Measurements from ENCODE around the gene MEP1B.

MEP1B gene

GRCh38 chr18:32249147-32249929 is 59.5 kb downstream of the MEP1B start:
- Histone ChIP-seq H3K4me3 (ENCODE audit: low read depth, low read length) (no peak overlapping the region), H3K27me3 (ENCODE audit: control insufficient read depth, insufficient read depth, low read length) (no peaks in the 10 kb centered on the region), H3K4me1 (ENCODE audit: control insufficient read depth, insufficient read depth, low read length) (peaks cover 13% of the 10 kb centered on the region), H3K9ac (ENCODE audit: low read depth, low read length) (no peak overlapping the region), H3K36me3 (ENCODE audit: control insufficient read depth, insufficient read depth, low read length) (no peaks in the 10 kb centered on the region), H3K27ac (ENCODE audit: low read depth, low read length) (no peak overlapping the region), H3K9me3 (ENCODE audit: control insufficient read depth, insufficient read depth, low read length) (no peaks in the 10 kb centered on the region)

GRCh38 chr18:32251466-32251865 is 61.6 kb downstream of the MEP1B start:
- peaks cover 13% of the 10 kb centered on the region for H3K4me1 ChIP-seq (ENCODE audit: control insufficient read depth, insufficient read depth, low read length)
- no peaks in the 10 kb centered on the region for H3K27me3 ChIP-seq (ENCODE audit: control insufficient read depth, insufficient read depth, low read length)
- H3K9me3 ChIP-seq (ENCODE audit: control insufficient read depth, insufficient read depth, low read length) = no peaks in the 10 kb centered on the region
- H3K36me3 ChIP-seq (ENCODE audit: control insufficient read depth, insufficient read depth, low read length) = no peaks in the 10 kb centered on the region
- H3K27ac ChIP-seq (ENCODE audit: low read depth, low read length) = no peak overlapping the region
- H3K9ac ChIP-seq (ENCODE audit: low read depth, low read length) = no peak overlapping the region
- no peak overlapping the region for H3K4me3 ChIP-seq (ENCODE audit: low read depth, low read length)

GRCh38 chr18:32252141-32252860 is 62.5 kb downstream of the MEP1B start:
- Histone ChIP-seq H3K4me3 (ENCODE audit: low read depth, low read length) (no peak overlapping the region), H3K27ac (ENCODE audit: low read depth, low read length) (no peak overlapping the region), H3K9me3 (ENCODE audit: control insufficient read depth, insufficient read depth, low read length) (no peaks in the 10 kb centered on the region), H3K36me3 (ENCODE audit: control insufficient read depth, insufficient read depth, low read length) (no peaks in the 10 kb centered on the region), H3K4me1 (ENCODE audit: control insufficient read depth, insufficient read depth, low read length) (peaks cover 13% of the 10 kb centered on the region), H3K9ac (ENCODE audit: low read depth, low read length) (no peak overlapping the region), H3K27me3 (ENCODE audit: control insufficient read depth, insufficient read depth, low read length) (no peaks in the 10 kb centered on the region)

- Histone ChIP-seq H3K4me3 (ENCODE audit: low read depth, low read length) (no peak overlapping the region), H3K36me3 (ENCODE audit: control insufficient read depth, insufficient read depth, low read length) (no peaks in the 10 kb centered on the region), H3K9me3 (ENCODE audit: control insufficient read depth, insufficient read depth, low read length) (no peaks in the 10 kb centered on the region), H3K27me3 (ENCODE audit: control insufficient read depth, insufficient read depth, low read length) (no peaks in the 10 kb centered on the region), H3K4me1 (ENCODE audit: control insufficient read depth, insufficient read depth, low read length) (peaks cover 13% of the 10 kb centered on the region), H3K27ac (ENCODE audit: low read depth, low read length) (no peak overlapping the region), H3K9ac (ENCODE audit: low read depth, low read length) (no peak overlapping the region)
These were observed 65.7 kb downstream of the MEP1B start for GRCh38 chr18:32255570-32255969.

- Histone ChIP-seq H3K9ac (ENCODE audit: low read depth, low read length) (no peak overlapping the region), H3K36me3 (ENCODE audit: control insufficient read depth, insufficient read depth, low read length) (no peaks in the 10 kb centered on the region), H3K4me1 (ENCODE audit: control insufficient read depth, insufficient read depth, low read length) (peaks cover 6% of the 10 kb centered on the region; the same call in 1 of the 2 replicates), H3K27me3 (ENCODE audit: control insufficient read depth, insufficient read depth, low read length) (no peaks in the 10 kb centered on the region), H3K4me3 (ENCODE audit: low read depth, low read length) (no peak overlapping the region), H3K9me3 (ENCODE audit: control insufficient read depth, insufficient read depth, low read length) (no peaks in the 10 kb centered on the region), H3K27ac (ENCODE audit: low read depth, low read length) (no peak overlapping the region)
These were observed 67.4 kb downstream of the MEP1B start for GRCh38 chr18:32257084-32257785.

- Histone ChIP-seq H3K4me1 (ENCODE audit: control insufficient read depth, insufficient read depth, low read length) (no peaks in the 10 kb centered on the region), H3K4me3 (ENCODE audit: low read depth, low read length) (no peak overlapping the region), H3K9ac (ENCODE audit: low read depth, low read length) (no peak overlapping the region), H3K27ac (ENCODE audit: low read depth, low read length) (no peak overlapping the region), H3K9me3 (ENCODE audit: control insufficient read depth, insufficient read depth, low read length) (no peaks in the 10 kb centered on the region), H3K27me3 (ENCODE audit: control insufficient read depth, insufficient read depth, low read length) (no peaks in the 10 kb centered on the region), H3K36me3 (ENCODE audit: control insufficient read depth, insufficient read depth, low read length) (no peaks in the 10 kb centered on the region)
These were observed 68.3 kb downstream of the MEP1B start for GRCh38 chr18:32258148-32258547.

GRCh38 chr18:32258558-32259204 is 68.8 kb downstream of the MEP1B start:
- Histone ChIP-seq H3K4me3 (ENCODE audit: low read depth, low read length) (no peak overlapping the region), H3K27me3 (ENCODE audit: control insufficient read depth, insufficient read depth, low read length) (no peaks in the 10 kb centered on the region), H3K9ac (ENCODE audit: low read depth, low read length) (no peak overlapping the region), H3K36me3 (ENCODE audit: control insufficient read depth, insufficient read depth, low read length) (no peaks in the 10 kb centered on the region), H3K9me3 (ENCODE audit: control insufficient read depth, insufficient read depth, low read length) (no peaks in the 10 kb centered on the region), H3K27ac (ENCODE audit: low read depth, low read length) (no peak overlapping the region), H3K4me1 (ENCODE audit: control insufficient read depth, insufficient read depth, low read length) (no peaks in the 10 kb centered on the region)

GRCh38 chr18:32259553-32259952 is 69.7 kb downstream of the MEP1B start:
- Histone ChIP-seq H3K27ac (ENCODE audit: low read depth, low read length) (no peak overlapping the region), H3K9me3 (ENCODE audit: control insufficient read depth, insufficient read depth, low read length) (no peaks in the 10 kb centered on the region), H3K9ac (ENCODE audit: low read depth, low read length) (no peak overlapping the region), H3K4me3 (ENCODE audit: low read depth, low read length) (no peak overlapping the region), H3K4me1 (ENCODE audit: control insufficient read depth, insufficient read depth, low read length) (no peaks in the 10 kb centered on the region), H3K36me3 (ENCODE audit: control insufficient read depth, insufficient read depth, low read length) (no peaks in the 10 kb centered on the region), H3K27me3 (ENCODE audit: control insufficient read depth, insufficient read depth, low read length) (no peaks in the 10 kb centered on the region)

- Histone ChIP-seq H3K36me3 (ENCODE audit: control insufficient read depth, insufficient read depth, low read length) (no peaks in the 10 kb centered on the region), H3K4me3 (ENCODE audit: low read depth, low read length) (no peak overlapping the region), H3K9me3 (ENCODE audit: control insufficient read depth, insufficient read depth, low read length) (no peaks in the 10 kb centered on the region), H3K27me3 (ENCODE audit: control insufficient read depth, insufficient read depth, low read length) (no peaks in the 10 kb centered on the region), H3K27ac (ENCODE audit: low read depth, low read length) (no peak overlapping the region), H3K4me1 (ENCODE audit: control insufficient read depth, insufficient read depth, low read length) (no peaks in the 10 kb centered on the region), H3K9ac (ENCODE audit: low read depth, low read length) (no peak overlapping the region)
These were observed 71.2 kb downstream of the MEP1B start for GRCh38 chr18:32261003-32261402.

GRCh38 chr18:32262092-32262491 is 72.3 kb downstream of the MEP1B start:
- H3K27me3 ChIP-seq (ENCODE audit: control insufficient read depth, insufficient read depth, low read length) = no peaks in the 10 kb centered on the region
- no peaks in the 10 kb centered on the region for H3K4me1 ChIP-seq (ENCODE audit: control insufficient read depth, insufficient read depth, low read length)
- no peaks in the 10 kb centered on the region for H3K36me3 ChIP-seq (ENCODE audit: control insufficient read depth, insufficient read depth, low read length)
- H3K9ac ChIP-seq (ENCODE audit: low read depth, low read length) = no peak overlapping the region
- no peak overlapping the region for H3K4me3 ChIP-seq (ENCODE audit: low read depth, low read length)
- H3K27ac ChIP-seq (ENCODE audit: low read depth, low read length) = no peak overlapping the region
- no peaks in the 10 kb centered on the region for H3K9me3 ChIP-seq (ENCODE audit: control insufficient read depth, insufficient read depth, low read length)
